Right cardiac atrium (tissue), 5 donors: Measurements from ENCODE around the gene LMF1. TPM values are rescaled to one million over a fixed set of nuclear protein-coding genes. Genes with fewer than 3 reads are reported as not detected.

Experiments
- ATAC-seq, 2 donors: fragments of 200-7000 bp; cut with Tn5 transposase; one replicate each; pipeline versions ENCODE4 v1.8.0 to v1.9.1; 2020; ENCODE audit warnings: moderate library complexity in 2 of 2, mild to moderate bottlenecking in 1 of 2
- DNase-seq, 3 donors: peaks; one replicate each; pipeline ENCODE4 v3.0.0-alpha.2; 2020
- H3K27ac ChIP-seq: one replicate; pipeline ENCODE4 v1.5.1; 2013; ENCODE audit warnings: mild to moderate bottlenecking, low read length, control low read depth, moderate library complexity
- H3K27me3 ChIP-seq: one replicate; pipeline ENCODE4 v1.6.1; 2013; ENCODE audit not compliant: control insufficient read depth, insufficient read depth
- H3K4me1 ChIP-seq: one replicate; pipeline ENCODE4 v1.6.1; 2013; ENCODE audit warnings: low read length; ENCODE audit not compliant: control insufficient read depth, insufficient read depth
- H3K4me3 ChIP-seq: one replicate; pipeline ENCODE4 v1.5.1; 2013; ENCODE audit warnings: low read length, control low read depth
- H3K9me3 ChIP-seq: one replicate; pipeline ENCODE4 v1.6.1; 2013; ENCODE audit warnings: low read length; ENCODE audit not compliant: control insufficient read depth
- WGBS: extraction: QIAGEN DNeasy Blood & Tissue Kit; methylation state at CpG from one replicate; pipeline ENCODE4 v1.1.7; 2013; 5-methylcytosine and 5-hydroxymethylcytosine counted together
- intact Hi-C, 4 donors: fragments of 100-400 bp; cut with DNase I; formaldehyde crosslinking; loops; one replicate each; pipeline versions ENCODE4 v1.11.0 to v1.14.0; 2022 to 2023
- long read RNA-seq, 4 donors: library from polyadenylated mRNA; unstranded; transcript quantifications; one replicate each; pipeline ENCODE4 v2.0.0, GENCODE V29; 2020 to 2021
- polyA plus RNA-seq: library from polyadenylated mRNA; stranded (reverse); fragments of 200-250 nt; gene quantifications from one replicate; pipeline ENCODE4 v1.2.3, GENCODE V29; 2013
- total RNA-seq, 4 donors: library from RNA; stranded (reverse); fragmentation: NEBNext Ultra II Directional; extraction: Animal tissue kit (Norgen Biotek cat#: 25700); gene quantifications; one replicate each; pipeline ENCODE4 v1.2.1, GENCODE V29; 2021
- donor health status: healthy with polysubstance abuse.
- donor health status: DM: no; HTN: yes; CAD: no.
- donor health status: DM: no; HTN: no; CAD: no.
- donor health status: DM: no; HTN: yes; CAD: no; lungs with severe emphysema.
- donor health status: DM: yes; HTN: yes; CAD: no.

Gene LMF1
- total RNA-seq = 10 to 100 TPM; 10.6 to 13.3 (median 11.2) TPM
- 7.8 TPM for polyA plus RNA-seq
- long read RNA-seq, donor 1, partial matches to known transcripts = 1 of 12 reads
- long read RNA-seq, donor 1, other reads (novel, unspliced or antisense) = 8 of 12 reads
- long read RNA-seq, donor 2, partial matches to known transcripts = 2 of 2 reads
- long read RNA-seq, donor 2, other reads (novel, unspliced or antisense) = 0 of 2 reads
- long read RNA-seq, donor 3, partial matches to known transcripts = 3 of 14 reads
- long read RNA-seq, donor 3, other reads (novel, unspliced or antisense) = 9 of 14 reads
- long read RNA-seq, donor 4, partial matches to known transcripts = 0 of 2 reads
- long read RNA-seq, donor 4, other reads (novel, unspliced or antisense) = 1 of 2 reads

DNA sequence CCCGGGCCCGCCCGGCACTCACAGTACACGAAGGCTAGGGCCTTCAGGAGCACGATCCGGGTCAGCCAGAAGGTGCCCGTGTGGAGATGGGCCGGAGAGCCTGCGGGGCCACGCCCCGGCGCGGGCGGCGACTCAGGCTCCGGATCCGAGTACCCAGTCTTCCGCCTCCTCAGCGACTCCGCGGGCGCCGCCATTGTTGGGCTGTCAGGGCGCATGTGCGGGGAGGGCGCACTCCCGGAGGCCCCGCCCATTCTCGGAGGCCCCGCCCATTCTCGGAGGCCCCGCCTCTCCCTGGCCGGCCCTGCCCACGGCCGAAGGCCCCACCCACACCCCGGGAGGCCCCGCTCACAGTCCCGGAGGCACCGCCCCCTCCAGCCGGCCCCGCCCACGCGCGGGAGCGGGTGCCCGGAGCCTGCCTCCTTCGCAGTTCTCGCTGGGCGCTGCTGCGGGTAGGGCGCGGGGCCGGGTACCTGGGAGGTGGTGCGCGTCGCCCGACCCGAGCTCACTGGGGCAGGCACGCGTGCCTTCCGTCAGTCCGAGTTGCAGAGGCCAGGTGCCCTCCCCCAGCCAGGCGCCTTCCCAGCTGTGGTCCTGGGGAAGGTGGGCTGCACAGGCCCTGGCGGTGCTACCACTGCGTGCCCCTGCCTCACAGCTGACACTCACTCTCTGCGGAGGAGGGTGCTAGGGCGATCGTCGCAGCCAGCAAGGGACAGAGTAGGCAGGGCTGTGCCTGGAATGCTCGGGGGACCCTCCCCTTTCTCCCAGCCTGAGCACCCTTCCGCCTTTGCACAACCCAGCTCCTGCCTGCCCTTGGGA, at the start of gene LMF1:
Gene LMF1 (minus strand): TSS at position 219 of the 816 bp plus-strand sequence. CDS start 4 bp downstream, at position 215.
- Histone ChIP-seq H3K27ac (peak within 1 kb of the TSS; percentile 38), H3K27me3 (no peaks in the 10 kb centered on the region), H3K9me3 (no peaks in the 10 kb centered on the region), H3K4me1 (peaks cover 4% of the 10 kb centered on the region), H3K4me3 (peak within 1 kb of the TSS; percentile 76)
- WGBS = 6% methylated on average over 71 of the region's 71 CpGs
- intact Hi-C loops = no loop called here
- DNase-seq (peak; percentile 94 to 98 (median 97)), ATAC-seq (peak; percentile 98)

DNA sequence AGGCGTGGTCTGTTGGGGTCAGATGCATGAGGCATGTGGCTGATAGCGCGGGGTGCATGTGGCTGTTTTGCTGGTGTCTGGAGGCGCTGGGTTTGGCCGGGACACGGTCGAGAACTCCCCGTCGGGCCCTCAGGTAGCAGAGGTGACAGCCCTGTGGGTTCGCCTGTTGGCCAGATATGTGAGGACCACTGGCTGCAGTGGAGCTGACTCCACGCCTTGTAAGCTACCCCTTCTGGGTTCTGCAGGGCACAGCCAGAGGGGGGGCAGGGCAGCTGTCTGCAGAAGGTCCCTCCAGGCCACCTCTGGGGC, 49.3 kb upstream of the LMF1 start:
- intact Hi-C loops = no loop called here
- Histone ChIP-seq H3K4me3 (no peak overlapping the region), H3K4me1 (no peaks in the 10 kb centered on the region), H3K27ac (no peak overlapping the region), H3K27me3 (no peaks in the 10 kb centered on the region), H3K9me3 (no peaks in the 10 kb centered on the region)
- whole genome bisulfite sequencing = 54% methylated on average over 11 of the region's 11 CpGs
- DNase-seq (no peak), ATAC-seq (no peak)

DNA sequence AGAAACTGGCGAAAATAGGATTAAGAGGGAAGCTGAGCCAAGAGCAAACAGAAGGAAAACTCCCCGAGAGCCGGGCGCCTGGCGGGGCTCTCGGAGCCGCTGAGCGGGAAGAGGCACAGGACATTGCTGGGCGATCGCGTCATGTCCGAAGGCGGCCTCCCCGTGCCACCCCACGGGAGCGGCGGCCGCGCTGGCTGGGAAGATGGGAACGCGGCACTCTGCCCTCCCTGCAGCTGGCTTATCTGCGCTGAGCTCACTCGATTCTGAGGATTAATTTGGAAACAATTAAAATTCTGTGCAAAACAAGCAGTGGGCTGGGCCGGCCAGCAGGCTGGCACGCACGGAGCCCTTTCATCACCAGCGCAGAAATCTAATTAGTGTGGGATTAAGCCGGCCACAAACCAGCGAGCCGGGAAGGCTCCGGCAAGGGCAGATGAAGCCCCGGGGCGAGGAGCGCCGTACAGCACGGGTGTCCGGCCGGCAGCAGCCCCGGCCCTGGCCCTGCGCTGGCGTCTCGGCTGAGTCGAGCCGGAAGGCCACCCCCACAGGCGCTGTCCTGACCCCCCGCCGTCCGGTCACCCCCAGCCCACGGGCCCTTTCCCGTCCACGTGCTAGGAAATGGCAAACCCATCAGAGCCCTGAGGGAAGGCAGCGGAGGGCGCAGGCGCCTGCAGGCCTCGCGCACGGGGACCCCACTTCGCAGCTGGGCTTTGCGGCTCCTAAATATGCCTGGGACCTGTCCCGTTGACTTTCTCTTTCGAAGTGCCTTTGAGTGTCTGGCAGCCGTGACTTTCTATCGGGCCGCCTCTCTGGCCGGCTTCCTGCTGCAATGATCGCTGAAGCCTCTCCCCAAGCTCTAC, 48.7 kb upstream of the LMF1 start:
- 47% methylated on average over 66 of the region's 66 CpGs for WGBS
- Histone ChIP-seq H3K27me3 (no peaks in the 10 kb centered on the region), H3K27ac (peak overlapping the region; percentile 6), H3K4me1 (no peaks in the 10 kb centered on the region), H3K9me3 (no peaks in the 10 kb centered on the region), H3K4me3 (no peak overlapping the region)
- intact Hi-C loops = no loop called here
- DNase-seq (peak; percentile 78 to 92 (median 90)), ATAC-seq (peak; percentile 77 to 83)

DNA sequence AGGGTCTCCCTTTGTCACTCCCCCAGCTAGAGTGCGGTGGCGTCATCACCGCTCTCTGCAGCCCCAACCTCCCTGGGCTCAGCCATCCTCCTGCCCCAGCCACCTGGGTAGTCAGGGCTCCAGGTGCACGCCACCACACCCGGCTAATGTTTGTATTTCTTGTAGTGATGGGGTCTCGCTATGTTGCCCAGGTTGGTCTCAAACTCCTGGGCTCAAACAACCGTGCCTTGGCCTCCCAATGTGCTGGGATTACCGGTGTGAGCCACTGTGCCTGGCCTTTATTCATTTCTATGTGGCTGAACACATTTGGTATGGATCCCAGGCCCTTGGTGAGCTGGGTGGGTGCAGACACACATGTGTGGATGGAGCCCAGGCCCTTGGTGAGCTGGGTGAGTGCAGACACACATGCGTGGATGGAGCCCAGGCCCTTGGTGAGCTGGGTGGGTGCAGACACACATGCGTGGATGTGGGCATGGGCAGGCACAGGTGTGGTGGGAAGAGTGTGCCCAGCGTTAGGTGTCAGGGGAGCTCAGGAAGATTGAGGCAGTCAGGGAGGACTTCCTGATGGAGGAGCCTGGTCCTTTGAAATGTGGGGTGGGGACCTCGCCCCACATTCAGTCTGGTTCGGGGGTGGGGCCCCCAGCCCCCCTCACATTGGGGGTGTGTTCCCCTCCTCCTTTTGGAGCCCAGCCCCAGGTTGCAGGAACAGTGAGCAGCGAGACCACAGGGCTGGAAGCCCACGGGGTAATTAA, 47.8 kb upstream of the LMF1 start:
- Histone ChIP-seq H3K9me3 (no peaks in the 10 kb centered on the region), H3K4me1 (no peaks in the 10 kb centered on the region), H3K27ac (no peak overlapping the region), H3K4me3 (no peak overlapping the region), H3K27me3 (no peaks in the 10 kb centered on the region)
- intact Hi-C loops = no loop called here
- WGBS = 77% methylated on average over 15 of the region's 15 CpGs
- peak in 1 of 3 donors; percentile 47 for DNase-seq
- no peak for ATAC-seq

DNA sequence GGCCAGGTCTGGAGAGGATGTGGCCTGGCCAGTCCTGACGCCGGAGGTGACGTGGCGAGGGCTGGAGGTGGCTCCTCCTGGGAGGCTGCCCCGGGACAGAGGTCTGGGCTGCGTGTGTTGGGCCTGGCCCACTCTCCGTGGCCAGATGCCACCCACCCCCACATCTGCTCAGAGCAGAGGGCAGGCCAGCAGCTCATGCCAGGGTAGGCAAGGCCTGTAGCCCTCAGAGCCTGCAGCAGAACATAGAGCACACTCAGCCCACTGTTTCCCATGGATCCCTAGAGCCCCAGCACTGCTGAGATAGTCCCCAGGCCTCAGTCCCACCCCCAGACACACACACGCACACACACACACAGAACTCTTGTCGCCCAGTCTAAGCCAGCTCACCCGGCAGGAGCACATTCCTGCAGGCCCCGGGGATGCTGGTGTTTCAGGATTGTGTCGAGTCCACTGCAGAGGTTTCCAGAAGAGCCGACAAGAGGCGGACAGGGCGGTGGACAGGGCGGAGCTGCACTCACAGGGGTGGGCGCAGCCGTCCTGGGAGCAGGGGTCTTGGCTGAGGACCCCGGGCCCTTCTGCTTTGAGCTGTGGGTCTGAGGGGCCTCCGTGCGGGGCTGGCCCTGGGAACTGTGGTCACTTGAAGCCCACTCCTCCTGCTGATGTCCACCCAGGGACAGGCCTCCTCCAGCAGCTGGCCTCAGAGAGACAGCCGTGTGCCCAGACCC, 44.1 kb upstream of the LMF1 start:
- H3K27ac ChIP-seq = no peak overlapping the region
- H3K4me1 ChIP-seq = no peaks in the 10 kb centered on the region
- peak; percentile 82 to 89 (median 88) for DNase-seq
- no peaks in the 10 kb centered on the region for H3K27me3 ChIP-seq
- WGBS = 60% methylated on average over 22 of the region's 22 CpGs
- peak; percentile 71 to 74 for ATAC-seq
- H3K4me3 ChIP-seq = no peak overlapping the region
- intact Hi-C loops = no loop called here
- H3K9me3 ChIP-seq = no peaks in the 10 kb centered on the region

DNA sequence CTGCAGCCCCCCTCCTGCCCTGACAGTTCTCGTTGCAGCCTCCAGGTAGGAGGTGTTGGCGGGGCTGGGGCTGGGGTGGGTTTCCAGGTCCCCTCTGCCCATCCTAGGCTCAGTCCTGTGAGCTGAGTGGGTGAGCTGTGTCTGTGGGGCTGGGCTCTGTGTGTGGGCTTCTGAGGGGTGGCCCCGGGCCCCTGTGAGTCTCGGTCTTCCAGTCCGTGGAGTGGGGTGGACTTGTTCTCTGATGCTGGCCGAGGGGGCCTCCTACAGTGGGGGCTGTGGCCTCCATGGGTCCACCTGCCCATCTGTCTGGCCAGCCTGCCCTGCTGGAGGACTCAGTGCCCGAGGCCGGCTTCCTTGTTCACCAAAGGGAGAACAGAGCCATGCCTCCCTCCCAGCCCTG, 43.4 kb upstream of the LMF1 start:
- Histone ChIP-seq H3K9me3 (no peaks in the 10 kb centered on the region), H3K27ac (no peak overlapping the region), H3K27me3 (no peaks in the 10 kb centered on the region), H3K4me1 (no peaks in the 10 kb centered on the region), H3K4me3 (no peak overlapping the region)
- intact Hi-C loops = no loop called here
- no peak for DNase-seq
- peak in 1 of 2 donors; percentile 3 for ATAC-seq
- 82% methylated on average over 8 of the region's 8 CpGs for WGBS

DNA sequence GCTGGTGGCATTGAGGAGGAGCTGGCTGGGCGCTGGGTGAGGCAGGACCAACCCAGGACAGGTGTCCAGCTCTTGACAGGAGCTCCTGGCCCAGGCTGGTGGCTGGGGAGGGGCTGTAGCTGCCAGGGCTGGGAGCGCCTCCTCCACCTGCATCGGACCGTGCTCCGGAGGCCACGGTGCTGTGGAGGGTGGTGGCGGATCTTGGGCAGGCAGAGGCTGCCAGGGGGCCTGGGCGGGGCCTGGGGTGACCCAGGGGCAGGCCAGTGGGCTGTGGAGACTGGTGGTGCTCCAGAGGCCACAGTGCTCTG, 42.8 kb upstream of the LMF1 start:
- intact Hi-C loops = no loop called here
- DNase-seq (peak in 1 of 3 donors; percentile 50), ATAC-seq (no peak)
- H3K4me3 ChIP-seq = no peak overlapping the region
- no peaks in the 10 kb centered on the region for H3K27me3 ChIP-seq
- 84% methylated on average over 8 of the region's 8 CpGs for WGBS
- H3K27ac ChIP-seq = no peak overlapping the region
- no peaks in the 10 kb centered on the region for H3K9me3 ChIP-seq
- no peaks in the 10 kb centered on the region for H3K4me1 ChIP-seq

DNA sequence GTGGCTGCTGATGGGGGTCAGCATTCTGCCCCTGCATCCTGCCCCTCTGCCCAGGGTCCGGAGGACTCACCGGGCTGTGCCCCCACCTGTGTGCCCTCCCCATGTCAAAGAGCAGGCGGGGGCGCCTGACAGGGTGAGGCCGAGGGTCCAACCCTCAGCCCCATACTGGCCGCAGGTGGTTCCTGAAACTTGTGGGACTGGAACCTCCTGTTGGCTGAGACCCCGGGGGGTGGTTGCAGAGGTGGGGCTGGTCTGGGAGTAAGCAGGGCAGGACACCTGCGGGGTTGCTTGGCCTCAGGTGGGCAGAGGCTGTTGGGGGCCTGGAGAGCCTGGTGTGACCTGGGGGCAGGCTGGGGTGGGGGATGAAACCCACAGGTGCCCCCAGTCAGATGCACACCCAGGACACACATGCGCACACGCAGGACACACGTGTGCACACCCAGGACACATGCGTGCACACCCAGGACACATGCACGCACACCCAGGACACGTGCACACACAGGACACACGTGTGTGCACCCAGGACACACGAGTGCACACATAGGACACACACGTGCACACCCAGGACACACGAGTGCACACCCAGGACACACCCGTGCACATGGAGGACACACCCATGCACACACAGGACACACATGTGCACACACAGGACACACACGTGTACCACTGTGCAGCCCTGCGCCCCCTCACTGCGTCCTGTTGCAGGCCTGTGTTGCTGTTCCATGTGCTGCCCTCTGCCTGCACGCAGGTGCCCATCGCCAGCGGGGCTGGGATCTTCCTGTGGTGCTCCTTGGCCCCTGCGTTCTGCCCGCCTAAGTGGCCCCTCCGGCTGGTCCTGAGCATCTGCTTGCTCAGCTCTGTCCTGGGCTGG, 42.2 kb upstream of the LMF1 start:
- ATAC-seq (no peak), DNase-seq (peak in 1 of 3 donors; percentile 37)
- Histone ChIP-seq H3K4me3 (no peak overlapping the region), H3K9me3 (no peaks in the 10 kb centered on the region), H3K27ac (no peak overlapping the region), H3K27me3 (no peaks in the 10 kb centered on the region), H3K4me1 (no peaks in the 10 kb centered on the region)
- intact Hi-C loops = no loop called here
- WGBS = 92% methylated on average over 28 of the region's 28 CpGs

DNA sequence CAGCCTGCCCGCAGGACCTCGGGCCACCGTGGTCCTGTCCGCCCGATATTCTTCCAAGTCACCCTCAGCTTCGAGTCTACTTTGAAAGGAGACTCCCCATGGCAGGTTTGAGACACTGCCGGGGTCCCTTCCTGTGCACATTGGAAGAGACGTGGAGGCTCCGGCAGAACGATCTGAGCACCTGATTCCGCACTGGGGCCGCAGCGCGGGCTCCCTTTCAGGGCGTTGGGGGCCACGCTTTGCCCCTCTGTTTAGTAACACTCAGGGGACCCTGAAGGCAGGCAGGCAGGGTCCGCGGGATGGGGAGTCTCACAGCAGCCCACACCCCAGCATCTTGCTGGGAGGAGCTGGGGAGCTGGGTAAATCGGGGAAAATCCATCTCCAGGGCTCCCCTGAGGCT, 41.4 kb upstream of the LMF1 start:
- ATAC-seq (no peak), DNase-seq (peak in 1 of 3 donors; percentile 32)
- Histone ChIP-seq H3K4me1 (no peaks in the 10 kb centered on the region), H3K9me3 (no peaks in the 10 kb centered on the region), H3K4me3 (no peak overlapping the region), H3K27ac (no peak overlapping the region), H3K27me3 (no peaks in the 10 kb centered on the region)
- WGBS = 89% methylated on average over 19 of the region's 19 CpGs
- intact Hi-C loops = no loop called here
